SK-N-MC (cell line): ENCODE measurements around the gene CDH15.

Experiments
- DNase-seq: peaks from one replicate; pipeline ENCODE4 v3.0.0-alpha.2; 2011; ENCODE audit warnings: low read depth, low spot score
- H3K27ac ChIP-seq: fragments of 200-600 bp; sonication (generic); 2 replicates; pipeline ENCODE4 v1.5.1; 2016; ENCODE audit warnings: mixed run types
- H3K36me3 ChIP-seq: fragments of 200-600 bp; sonication (generic); 2 replicates; pipeline ENCODE4 v1.6.1; 2017; ENCODE audit warnings: antibody characterized with exemption, low read length, mixed read lengths; ENCODE audit not compliant: insufficient read depth
- H3K4me3 ChIP-seq: fragments of 200-600 bp; sonication (generic); 2 replicates; pipeline ENCODE4 v1.5.1; 2016
- H3K9ac ChIP-seq: fragments of 200-600 bp; sonication (generic); 2 replicates; pipeline ENCODE4 v1.8.0; 2017; ENCODE audit warnings: mixed run types, mixed read lengths; ENCODE audit not compliant: insufficient read length
- H3K9me3 ChIP-seq: fragments of 200-600 bp; sonication (generic); 2 replicates; pipeline ENCODE4 v1.6.1; 2017; ENCODE audit warnings: low read depth, mild to moderate bottlenecking, antibody characterized with exemption, low read length, moderate library complexity, mixed read lengths
- EZH2 ChIP-seq: fragments of 200-600 bp; sonication (generic); IDR thresholded peaks from one replicate; pipeline ENCODE4 v1.6.1; 2017; ENCODE audit warnings: antibody characterized with exemption
- FOXP2 ChIP-seq: optimal IDR thresholded peaks from 2 replicates; pipeline ENCODE3; 2011; ENCODE audit warnings: mild to moderate bottlenecking, moderate library complexity; ENCODE audit not compliant: insufficient read depth; ENCODE audit errors: extremely low read length, control extremely low read depth
- POLR2AphosphoS5 ChIP-seq: IDR thresholded peaks from 2 replicates; pipeline ENCODE4 v1.6.1; 2012; ENCODE audit warnings: mild to moderate bottlenecking, low read depth, low read length, borderline replicate concordance

CDH15 gene

DNA sequence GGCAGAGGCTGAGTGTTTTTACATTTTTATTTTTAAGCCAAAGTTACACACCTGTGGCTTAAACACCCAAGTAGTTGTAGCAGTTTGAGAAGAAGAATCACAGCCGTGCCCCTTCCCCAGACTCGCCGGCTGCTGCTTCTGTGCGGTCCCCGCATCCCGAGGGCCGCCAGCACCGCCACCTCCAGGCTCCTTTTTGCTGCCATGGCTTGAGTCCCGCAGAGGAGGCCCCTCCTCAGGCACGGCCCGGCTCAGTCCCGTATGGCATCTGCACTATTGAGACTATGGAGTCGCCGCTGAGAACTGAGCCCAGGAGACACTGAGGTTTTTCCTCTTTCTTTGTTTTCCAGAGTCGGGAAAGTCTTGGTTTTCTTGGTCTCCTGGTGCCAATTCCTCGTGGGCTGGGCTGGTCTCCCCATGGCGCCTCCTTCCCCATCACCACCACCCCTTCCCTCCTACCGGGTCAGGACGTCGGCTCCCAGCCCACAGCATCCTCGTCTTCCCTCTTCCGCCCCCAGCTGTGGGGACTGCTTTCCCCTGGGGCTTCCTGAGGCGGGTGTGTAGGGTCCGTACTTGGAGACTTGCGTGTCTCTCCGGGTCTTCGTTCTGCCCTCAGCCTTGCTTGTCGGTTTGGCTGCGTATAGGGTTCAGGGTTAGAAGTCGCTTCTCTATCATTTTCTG lies 32.6 kb upstream of the CDH15 start:
- Histone ChIP-seq H3K9me3 (no peaks in the 10 kb centered on the region), H3K36me3 (no peaks in the 10 kb centered on the region), H3K27ac (no peak overlapping the region), H3K9ac (no peak overlapping the region), H3K4me3 (no peak overlapping the region)
- no peak for TF ChIP-seq FOXP2
- TF ChIP-seq EZH2 = no peak
- TF ChIP-seq POLR2AphosphoS5 = no peak
- no peak for DNase-seq

DNA sequence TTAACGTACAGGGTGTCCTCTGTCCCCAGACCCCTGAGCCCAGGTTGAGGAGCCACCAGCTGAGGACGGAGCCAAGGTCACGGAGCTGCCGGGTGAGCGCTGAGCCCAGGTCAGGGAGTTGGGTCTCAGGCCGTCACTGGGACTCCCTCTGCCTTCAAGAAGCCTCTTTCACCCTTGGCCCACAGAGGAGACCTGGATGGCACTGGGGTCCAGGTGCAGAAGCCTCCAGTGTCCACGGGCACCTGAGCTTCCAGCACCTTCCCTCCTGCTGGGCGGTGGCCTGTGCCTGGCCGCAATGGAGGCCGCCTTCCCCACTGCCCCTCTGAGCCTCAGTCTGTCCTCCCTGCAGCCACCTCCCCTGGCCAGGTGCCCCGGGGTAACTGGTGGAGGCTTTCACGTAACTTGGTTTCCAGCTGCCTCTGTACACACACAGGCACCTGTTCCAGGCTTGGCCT lies 31.6 kb upstream of the CDH15 start:
- no peak overlapping the region for H3K9ac ChIP-seq
- no peak overlapping the region for H3K4me3 ChIP-seq
- H3K9me3 ChIP-seq = no peaks in the 10 kb centered on the region
- TF ChIP-seq EZH2 (no peak), POLR2AphosphoS5 (no peak), FOXP2 (no peak)
- no peak for DNase-seq
- H3K27ac ChIP-seq = no peak overlapping the region
- H3K36me3 ChIP-seq = no peaks in the 10 kb centered on the region

DNA sequence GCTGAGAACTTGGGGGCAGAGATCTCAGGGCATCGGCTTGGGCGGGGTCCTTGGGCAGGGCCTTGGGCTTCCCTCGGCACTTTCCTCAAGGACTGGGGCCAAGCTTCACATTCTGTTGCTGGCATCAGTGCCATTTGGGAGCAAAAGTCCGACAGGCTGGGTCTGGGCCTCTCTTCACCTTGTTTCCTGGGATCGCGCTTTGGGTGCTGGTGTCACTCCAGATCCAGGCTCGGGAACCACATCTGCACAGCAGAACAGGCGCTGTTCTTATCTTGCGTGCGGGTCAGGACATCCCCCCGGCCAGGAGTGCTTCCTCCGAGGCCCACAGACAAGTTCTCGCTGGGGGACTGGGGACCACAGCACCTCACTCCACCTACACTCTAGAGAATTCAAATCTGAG lies 31.1 kb upstream of the CDH15 start:
- no peak for TF ChIP-seq POLR2AphosphoS5
- no peak for TF ChIP-seq FOXP2
- TF ChIP-seq EZH2 = no peak
- H3K4me3 ChIP-seq = no peak overlapping the region
- no peaks in the 10 kb centered on the region for H3K36me3 ChIP-seq
- H3K9me3 ChIP-seq = no peaks in the 10 kb centered on the region
- no peak overlapping the region for H3K9ac ChIP-seq
- no peak overlapping the region for H3K27ac ChIP-seq
- no peak for DNase-seq

DNA sequence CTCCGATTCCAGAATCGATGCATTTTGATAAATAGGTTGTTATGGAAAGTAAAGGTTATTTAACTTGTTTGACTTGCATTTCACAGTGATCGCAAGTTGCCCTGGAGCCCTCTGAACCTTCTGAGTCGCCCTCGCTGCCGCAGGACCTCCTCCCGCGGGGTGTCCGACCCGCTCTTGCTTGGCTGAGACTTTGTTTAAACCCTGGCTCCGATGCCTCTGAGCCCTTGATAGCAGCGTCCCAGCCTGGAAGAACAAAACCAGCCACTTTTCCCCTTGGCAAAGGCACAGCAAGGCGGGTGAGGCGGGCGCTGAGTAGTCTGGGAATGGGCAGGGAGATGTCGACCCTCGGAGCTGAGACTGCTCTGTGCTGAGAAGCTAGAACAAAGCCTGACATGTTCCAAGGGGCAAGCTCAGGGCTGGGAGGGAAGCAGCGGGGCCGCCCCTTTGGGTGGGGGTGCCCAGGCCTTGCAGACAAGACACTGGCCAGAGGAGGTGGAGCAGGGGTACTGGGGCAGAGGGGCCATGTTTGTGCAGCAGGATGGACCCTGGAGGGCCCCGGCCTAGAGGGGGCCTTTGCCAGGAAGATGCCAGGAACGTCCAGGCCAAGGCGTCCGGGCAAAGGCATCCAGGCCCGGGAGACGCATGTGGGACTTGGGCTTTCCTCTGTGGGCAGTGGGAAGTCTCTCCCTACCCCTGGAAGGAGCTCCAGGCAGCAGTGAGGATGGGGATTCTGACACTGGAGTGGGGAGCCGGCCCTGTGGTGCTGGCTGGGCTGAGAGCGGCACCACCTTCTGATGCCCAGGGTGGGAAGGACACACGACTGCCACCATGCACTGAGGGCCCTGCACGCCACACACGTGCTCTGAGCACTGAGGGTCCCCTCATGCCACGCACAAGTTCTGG lies 30.3 kb upstream of the CDH15 start:
- no peaks in the 10 kb centered on the region for H3K36me3 ChIP-seq
- no peak for TF ChIP-seq FOXP2
- TF ChIP-seq POLR2AphosphoS5 = no peak
- TF ChIP-seq EZH2 = no peak
- no peak overlapping the region for H3K27ac ChIP-seq
- no peak overlapping the region for H3K9ac ChIP-seq
- DNase-seq = no peak
- H3K4me3 ChIP-seq = no peak overlapping the region
- no peaks in the 10 kb centered on the region for H3K9me3 ChIP-seq

DNA sequence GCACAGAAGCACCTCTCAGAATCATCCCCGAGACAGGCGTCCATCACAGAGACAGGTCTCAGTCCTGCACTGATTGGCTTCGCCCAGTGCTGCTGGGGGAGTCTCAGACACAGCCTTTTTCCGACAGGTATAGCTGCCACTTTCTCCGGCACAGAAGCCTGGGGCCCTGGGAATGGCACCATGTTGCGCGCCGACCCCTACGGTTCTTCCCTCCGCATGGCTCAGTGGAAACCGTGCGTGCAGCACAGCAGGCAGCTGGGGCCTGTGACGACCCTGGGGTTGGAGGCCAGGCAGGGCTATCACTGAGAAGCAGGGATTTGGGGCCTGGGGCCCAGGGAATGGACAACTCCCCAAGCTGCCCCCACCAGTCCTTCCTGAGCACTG lies 29.7 kb upstream of the CDH15 start:
- TF ChIP-seq EZH2 (no peak), FOXP2 (no peak), POLR2AphosphoS5 (no peak)
- no peaks in the 10 kb centered on the region for H3K9me3 ChIP-seq

DNA sequence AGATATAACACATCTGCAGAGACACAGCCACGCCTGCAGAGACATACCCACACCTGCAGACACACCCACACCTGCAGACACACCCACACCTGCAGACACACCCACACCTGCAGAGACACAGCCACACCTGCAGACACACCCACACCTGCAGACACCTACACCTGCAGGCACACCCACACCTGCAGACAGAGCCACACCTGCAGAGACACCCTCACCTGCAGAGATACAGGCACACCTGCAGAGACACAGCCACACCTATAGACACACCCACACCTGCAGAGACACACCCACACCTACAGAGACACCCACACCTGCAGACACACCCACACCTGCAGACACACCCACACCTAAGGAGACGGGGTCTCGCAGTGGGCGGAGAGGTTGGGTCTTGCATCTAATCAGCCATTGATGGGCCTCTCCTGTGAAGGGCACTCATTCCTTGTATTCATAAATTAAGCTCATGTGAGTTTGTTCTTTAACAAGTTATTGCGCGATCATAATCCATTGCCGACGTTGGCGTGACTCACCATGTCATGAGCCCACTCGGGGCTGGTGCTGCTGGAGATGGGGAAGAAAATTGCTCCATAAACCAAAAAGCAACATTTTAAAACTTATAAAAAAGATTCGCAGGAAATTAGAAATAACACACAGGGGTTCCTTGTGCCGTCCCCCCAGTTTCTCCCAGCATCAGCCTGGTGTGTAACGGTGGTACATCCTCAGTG lies 28.9 kb upstream of the CDH15 start:
- Histone ChIP-seq H3K27ac (no peak overlapping the region), H3K9ac (no peak overlapping the region), H3K9me3 (no peaks in the 10 kb centered on the region), H3K36me3 (no peaks in the 10 kb centered on the region), H3K4me3 (no peak overlapping the region)
- TF ChIP-seq FOXP2 (no peak), POLR2AphosphoS5 (no peak), EZH2 (no peak)
- no peak for DNase-seq

More for the DNA sequence above, 29.7 kb upstream of the CDH15 start:
- no peak overlapping the region for H3K27ac ChIP-seq
- DNase-seq = no peak
- no peaks in the 10 kb centered on the region for H3K36me3 ChIP-seq
- no peak overlapping the region for H3K4me3 ChIP-seq
- H3K9ac ChIP-seq = no peak overlapping the region

DNA sequence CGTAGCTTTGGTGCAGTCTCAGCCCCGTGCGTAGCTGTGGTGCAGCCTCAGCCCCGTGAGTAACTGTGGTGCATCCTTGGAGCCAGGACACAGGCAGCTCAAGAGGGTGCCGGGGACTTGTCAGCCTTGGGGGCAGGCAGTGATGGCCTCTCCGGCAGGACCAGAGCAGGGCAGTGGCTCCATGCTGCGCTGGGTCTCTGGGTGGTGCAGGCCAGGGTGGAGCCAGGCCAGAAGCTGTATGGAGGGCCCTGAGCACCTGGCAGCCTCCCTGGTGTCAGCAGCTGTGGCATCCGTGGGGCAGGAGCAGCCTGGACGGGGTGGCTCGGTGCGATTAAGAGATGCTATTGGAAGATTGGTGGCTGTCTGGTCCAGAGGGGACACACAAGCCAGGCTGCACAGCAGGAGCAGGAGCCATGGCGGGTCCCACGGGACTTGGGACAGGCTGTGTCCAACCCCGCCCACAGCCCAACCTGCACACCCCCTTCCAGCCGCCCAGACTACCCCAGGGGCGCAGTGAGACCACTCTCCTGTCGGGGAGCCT lies 28.3 kb upstream of the CDH15 start:
- Histone ChIP-seq H3K9me3 (no peaks in the 10 kb centered on the region), H3K9ac (no peak overlapping the region), H3K36me3 (no peaks in the 10 kb centered on the region), H3K4me3 (no peak overlapping the region), H3K27ac (no peak overlapping the region)
- DNase-seq = no peak
- TF ChIP-seq EZH2 (no peak), POLR2AphosphoS5 (no peak), FOXP2 (no peak)
